ENCODE results near the gene NSRP1.
"Not testable (repeated sequence)": the region's sequence is repeated elsewhere in the genome, so short reads cannot be mapped to it uniquely, and the experiment has no call there.

NSRP1 gene

DNA sequence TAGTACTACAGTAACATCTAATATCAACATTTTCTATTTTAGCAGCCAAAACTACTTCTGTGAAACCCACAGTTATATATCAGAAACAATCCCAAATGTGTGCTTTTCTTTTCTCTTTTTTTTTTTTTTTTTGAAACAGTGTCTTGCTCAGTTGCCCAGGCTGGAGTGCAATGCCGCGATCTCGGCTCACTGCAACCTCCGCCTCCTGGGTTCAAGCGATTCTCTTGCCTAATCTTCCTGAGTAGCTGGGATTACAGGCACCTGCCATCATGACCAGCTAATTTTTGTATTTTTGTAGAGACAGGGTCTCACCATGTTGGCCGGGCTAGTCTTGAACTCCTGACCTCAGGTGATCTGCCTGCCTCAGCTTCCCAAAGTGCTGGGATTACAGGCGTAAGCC, 2.0 kb downstream of the NSRP1 start:
- peak; percentile 88 for TF ChIP-seq ZNF121 (tag by site-specific recombination; IDR thresholded peaks at IDR 0.05)
- H3K4me1 ChIP-seq (ENCODE audit: control insufficient read depth, insufficient read depth, low read length); H3K4me3 ChIP-seq (ENCODE audit: low read depth, low read length); H3K27ac ChIP-seq (ENCODE audit: extremely low read depth, low read depth, low read length); H3K9me3 ChIP-seq (ENCODE audit: control insufficient read depth, insufficient read depth, low read depth, low read length): not testable (repeated sequence)
- ChIA-PET POLR2A (interaction anchor here (0.7 to 0.9 kb wide), 2 partner anchors 9 to 771 kb away, joined by 3 read pairs; no protein-coding TSS in a partner anchor), CTCF (interaction anchor here (0.7 to 8.1 kb wide), 6 partner anchors 8 to 359 kb away, joined by 4 to 108 read pairs (median 5); partner anchors contain the start of gene GOSR1)
- peaks cover 38 to 42% of the 10 kb centered on the region in 2 experiments for H3K36me3 ChIP-seq (ENCODE audit: control insufficient read depth in 2 of 2, insufficient read depth in 1 of 2, low read length in 2 of 2)

DNA sequence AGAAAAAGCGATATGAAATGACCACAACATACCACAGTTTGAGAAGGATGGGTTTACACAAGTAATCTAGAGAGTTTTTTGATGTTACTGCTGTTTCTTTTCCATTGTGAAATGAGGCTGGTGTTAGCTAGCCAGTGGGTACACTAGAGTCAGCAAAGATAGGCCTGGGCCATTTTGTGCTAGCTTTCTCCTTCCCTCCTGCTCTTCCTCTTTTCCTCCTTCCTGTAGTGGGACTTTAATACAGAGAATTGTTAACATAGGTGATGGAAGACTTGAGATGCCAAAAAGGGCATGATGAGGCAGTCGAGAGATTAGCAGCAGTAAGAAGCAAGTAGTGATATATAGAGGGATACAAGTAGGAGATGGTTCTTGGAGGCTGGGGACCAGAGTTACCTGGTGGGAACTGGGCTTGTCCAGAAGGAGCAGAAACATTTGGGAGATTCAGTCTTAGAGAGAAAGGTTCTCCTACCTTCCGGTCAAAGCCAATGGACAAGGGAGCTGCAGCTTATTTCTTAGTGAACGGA, 7.7 kb downstream of the NSRP1 start:
- H3K4me1 ChIP-seq (ENCODE audit: control insufficient read depth, insufficient read depth, low read length) = no peaks in the 10 kb centered on the region
- no peaks in the 10 kb centered on the region for H3K9me3 ChIP-seq (ENCODE audit: control insufficient read depth, insufficient read depth, low read depth, low read length)
- peaks cover 63 to 75% of the 10 kb centered on the region in 2 experiments for H3K36me3 ChIP-seq (ENCODE audit: control insufficient read depth in 2 of 2, insufficient read depth in 1 of 2, low read length in 2 of 2)
- POLR2A ChIA-PET = no interaction called here
- CTCF ChIA-PET = interaction anchor here (0.5 to 4.7 kb wide), 32 partner anchors 7 to 798 kb away, joined by 3 to 116 read pairs (median 5); partner anchors contain the start of genes BLMH, NSRP1, SLC6A4 and TMIGD1
- H3K27ac ChIP-seq (ENCODE audit: extremely low read depth, low read depth, low read length) = no peak overlapping the region
- H3K4me3 ChIP-seq (ENCODE audit: low read depth, low read length) = no peak overlapping the region
- TF ChIP-seq ZFP37 (tag by site-specific recombination; IDR thresholded peaks at IDR 0.05) = no peak
- TF ChIP-seq PRDM10 (tag by site-specific recombination; IDR thresholded peaks at IDR 0.05) = no peak
- no peak for TF ChIP-seq ZNF132 (tag by site-specific recombination; IDR thresholded peaks at IDR 0.05; ENCODE audit: borderline replicate concordance)
- TF ChIP-seq ZSCAN5A (tag by site-specific recombination; IDR thresholded peaks at IDR 0.05) = no peak
- TF ChIP-seq, protein P1, sequence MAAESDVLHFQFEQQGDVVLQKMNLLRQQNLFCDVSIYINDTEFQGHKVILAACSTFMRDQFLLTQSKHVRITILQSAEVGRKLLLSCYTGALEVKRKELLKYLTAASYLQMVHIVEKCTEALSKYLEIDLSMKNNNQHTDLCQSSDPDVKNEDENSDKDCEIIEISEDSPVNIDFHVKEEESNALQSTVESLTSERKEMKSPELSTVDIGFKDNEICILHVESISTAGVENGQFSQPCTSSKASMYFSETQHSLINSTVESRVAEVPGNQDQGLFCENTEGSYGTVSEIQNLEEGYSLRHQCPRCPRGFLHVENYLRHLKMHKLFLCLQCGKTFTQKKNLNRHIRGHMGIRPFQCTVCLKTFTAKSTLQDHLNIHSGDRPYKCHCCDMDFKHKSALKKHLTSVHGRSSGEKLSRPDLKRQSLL (tag by site-specific recombination; IDR thresholded peaks at IDR 0.05) = no peak
- TF ChIP-seq ZNF146 (tag by site-specific recombination; IDR thresholded peaks at IDR 0.05) = no peak
- no peak for TF ChIP-seq ZNF280D (tag by site-specific recombination; IDR thresholded peaks at IDR 0.05)
- no peak for TF ChIP-seq REST (tag by site-specific recombination; IDR thresholded peaks at IDR 0.05)
- TF ChIP-seq KLF8 (tag by site-specific recombination; IDR thresholded peaks at IDR 0.05) = no peak
- TF ChIP-seq GLIS2 (tag by site-specific recombination; IDR thresholded peaks at IDR 0.05) = no peak
- TF ChIP-seq ZNF404 (tag by site-specific recombination; IDR thresholded peaks at IDR 0.05) = no peak
- TF ChIP-seq, protein P2, sequence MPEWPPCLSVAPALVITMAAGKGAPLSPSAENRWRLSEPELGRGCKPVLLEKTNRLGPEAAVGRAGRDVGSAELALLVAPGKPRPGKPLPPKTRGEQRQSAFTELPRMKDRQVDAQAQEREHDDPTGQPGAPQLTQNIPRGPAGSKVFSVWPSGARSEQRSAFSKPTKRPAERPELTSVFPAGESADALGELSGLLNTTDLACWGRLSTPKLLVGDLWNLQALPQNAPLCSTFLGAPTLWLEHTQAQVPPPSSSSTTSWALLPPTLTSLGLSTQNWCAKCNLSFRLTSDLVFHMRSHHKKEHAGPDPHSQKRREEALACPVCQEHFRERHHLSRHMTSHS (tag by site-specific recombination; IDR thresholded peaks at IDR 0.05) = no peak
- no peak for TF ChIP-seq ZNF239 (tag by site-specific recombination; IDR thresholded peaks at IDR 0.05)
- no peak for TF ChIP-seq ZNF2 (tag by site-specific recombination; IDR thresholded peaks at IDR 0.05)
- TF ChIP-seq, protein P3, sequence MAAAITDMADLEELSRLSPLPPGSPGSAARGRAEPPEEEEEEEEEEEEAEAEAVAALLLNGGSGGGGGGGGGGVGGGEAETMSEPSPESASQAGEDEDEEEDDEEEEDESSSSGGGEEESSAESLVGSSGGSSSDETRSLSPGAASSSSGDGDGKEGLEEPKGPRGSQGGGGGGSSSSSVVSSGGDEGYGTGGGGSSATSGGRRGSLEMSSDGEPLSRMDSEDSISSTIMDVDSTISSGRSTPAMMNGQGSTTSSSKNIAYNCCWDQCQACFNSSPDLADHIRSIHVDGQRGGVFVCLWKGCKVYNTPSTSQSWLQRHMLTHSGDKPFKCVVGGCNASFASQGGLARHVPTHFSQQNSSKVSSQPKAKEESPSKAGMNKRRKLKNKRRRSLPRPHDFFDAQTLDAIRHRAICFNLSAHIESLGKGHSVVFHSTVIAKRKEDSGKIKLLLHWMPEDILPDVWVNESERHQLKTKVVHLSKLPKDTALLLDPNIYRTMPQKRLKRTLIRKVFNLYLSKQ (tag by site-specific recombination; IDR thresholded peaks at IDR 0.05; ENCODE audit: borderline replicate concordance) = no peak
- TF ChIP-seq ZBTB1 (tag by site-specific recombination; IDR thresholded peaks at IDR 0.05) = no peak
- no peak for TF ChIP-seq ZNF112 (tag by site-specific recombination; IDR thresholded peaks at IDR 0.05)
